Measurements from ENCODE around the gene NBAS.

GRCh38 chr2:15472876-15473275, 88.3 kb downstream of the NBAS start:
- TF ChIP-seq CTCF (IDR thresholded peaks at IDR 0.05; ENCODE audit: low read length) = no peak
- no peak for TF ChIP-seq EZH2 (IDR thresholded peaks at IDR 0.05; ENCODE audit: borderline replicate concordance, low read length)

Data from OCI-LY1 (cell line).